CD4-positive, alpha-beta T cell treated with Interferon gamma for 1 hour (primary cell): Measurements from ENCODE around the gene RALGDS.

ENCODE experiments used
- DNase-seq: peaks from one replicate; pipeline ENCODE4 v3.0.0-alpha.2; 2020

Gene RALGDS

GRCh38 chr9:133149130-133150015, 28.3 kb upstream of the RALGDS start:
- peak; percentile 88 for DNase-seq

- DNase-seq: peak; percentile 79
Observed at GRCh38 chr9:133148199-133149129, 27.4 kb upstream of the RALGDS start.

- DNase-seq: peak; percentile 87
Observed at GRCh38 chr9:133147412-133148198, 26.6 kb upstream of the RALGDS start.

- no peak for DNase-seq
Observed at GRCh38 chr9:133146746-133147411, 25.8 kb upstream of the RALGDS start.

- DNase-seq: no peak
Observed at GRCh38 chr9:133144904-133145851, 24.1 kb upstream of the RALGDS start.

GRCh38 chr9:133144142-133144903, 23.3 kb upstream of the RALGDS start:
- peak; percentile 93 for DNase-seq

- DNase-seq: no peak
Observed at GRCh38 chr9:133143639-133144141, 22.6 kb upstream of the RALGDS start.

- peak; percentile 54 for DNase-seq
Observed at GRCh38 chr9:133142684-133143622, 21.9 kb upstream of the RALGDS start.

- peak; percentile 84 for DNase-seq
Observed at GRCh38 chr9:133141833-133142595, 21.0 kb upstream of the RALGDS start.

GRCh38 chr9:133140606-133141005, 19.6 kb upstream of the RALGDS start:
- no peak for DNase-seq

GRCh38 chr9:133140174-133140505, 19.1 kb upstream of the RALGDS start:
- DNase-seq: no peak

- DNase-seq: no peak
Observed at GRCh38 chr9:133139246-133140173, 18.5 kb upstream of the RALGDS start.

GRCh38 chr9:133137451-133138231, 16.6 kb upstream of the RALGDS start:
- DNase-seq: no peak

- DNase-seq: no peak
Observed at GRCh38 chr9:133135146-133135745, 14.2 kb upstream of the RALGDS start.

- peak; percentile 39 for DNase-seq
Observed at GRCh38 chr9:133134388-133135145, 13.5 kb upstream of the RALGDS start.
